GM12878 (cell line): ENCODE measurements around the gene SRRD. TPM values are rescaled to one million over a fixed set of nuclear protein-coding genes. Genes with fewer than 3 reads are reported as not detected.
A peak's percentile ranks its signal among the peaks of the same experiment; 100 is the strongest.

ENCODE experiments used
- ATAC-seq: fragments of 200-7000 bp; cut with Tn5 transposase; 3 replicates; pipeline ENCODE4 v1.9.1; 2020; ENCODE audit warnings: mild to moderate bottlenecking, moderate library complexity
- BruUV-seq: library from RNA; stranded (reverse); fragments of 400-500 nt; replicated peaks from 2 replicates; lab custom pipeline; 2021; lab: Mats Ljungman, UMichigan
- CTCF ChIA-PET: fragments of 300-600 bp; sonication (Branson Sonifier 250); formaldehyde crosslinking; extraction: SDS; loops from one replicate; lab custom pipeline; 2021; ENCODE audit warnings: inconsistent platforms; lab: Yijun Ruan, JAX
- POLR2A ChIA-PET: fragments of 350-600 bp; formaldehyde crosslinking; extraction: SDS; loops from one replicate; lab custom pipeline; 2021; ENCODE audit warnings: inconsistent platforms; lab: Charles Lee
- RAD21 ChIA-PET: fragments of 300-600 bp; sonication (Branson Sonifier 250); formaldehyde crosslinking; loops from one replicate; lab custom pipeline; 2023; ENCODE audit warnings: antibody characterized with exemption; ENCODE audit not compliant: unreplicated experiment; lab: Charles Lee
- SMC1A ChIA-PET: fragments of 300-600 bp; sonication (Branson Sonifier 250); formaldehyde crosslinking; loops from one replicate; lab custom pipeline; 2023; ENCODE audit not compliant: unreplicated experiment, uncharacterized antibody; lab: Charles Lee
- DNase-seq: peaks from one replicate; pipeline ENCODE4 v3.0.0-alpha.2; 2011; ENCODE audit warnings: low read depth, low spot score
- FAIRE-seq: peaks from 3 replicates; lab custom pipeline; 2011; peaks lifted over from hg19 to GRCh38; lab: Jason Lieb, UNC
- H2AFZ ChIP-seq: 2 replicates; pipeline ENCODE4 v1.6.0; 2011; ENCODE audit warnings: low read depth, low read length, control low read depth; ENCODE audit not compliant: control insufficient read depth
- H3K27ac ChIP-seq: 2 replicates; pipeline ENCODE4 v1.5.1; 2011; ENCODE audit warnings: control low read depth; ENCODE audit not compliant: control insufficient read depth, insufficient read depth
- H3K27me3 ChIP-seq, 2 experiments: replicated peaks in 1 of 2; 2 replicates each; pipeline versions ENCODE4 v1.6.0 to v1.6.1; 2011; ENCODE audit warnings: low read length in 1 of 2; ENCODE audit not compliant: control insufficient read depth in 2 of 2, insufficient read depth in 2 of 2
- H3K36me3 ChIP-seq, 2 experiments: 2 replicates each; pipeline ENCODE4 v1.5.1; 2011; ENCODE audit warnings: low read length in 1 of 2; ENCODE audit not compliant: control insufficient read depth in 2 of 2, insufficient read depth in 2 of 2
- H3K4me1 ChIP-seq: 2 replicates; pipeline ENCODE4 v1.6.1; 2011; ENCODE audit warnings: mild to moderate bottlenecking, low read length, moderate library complexity, mixed read lengths; ENCODE audit not compliant: control insufficient read depth, insufficient read depth
- H3K4me2 ChIP-seq: 2 replicates; pipeline ENCODE4 v1.6.0; 2011; ENCODE audit warnings: control low read depth; ENCODE audit not compliant: control insufficient read depth, insufficient read depth
- H3K4me3 ChIP-seq: fragments of 200-600 bp; sonication (generic); 2 replicates; pipeline ENCODE4 v1.5.1; 2016
- H3K79me2 ChIP-seq: 2 replicates; pipeline ENCODE4 v1.6.0; 2011; ENCODE audit warnings: low read length; ENCODE audit not compliant: control insufficient read depth, insufficient read depth
- H3K9ac ChIP-seq: 2 replicates; pipeline ENCODE4 v1.8.0; 2011; ENCODE audit warnings: low read length, control low read depth, mixed read lengths; ENCODE audit not compliant: control insufficient read depth, insufficient read depth
- H3K9me3 ChIP-seq: replicated peaks from 3 replicates; pipeline ENCODE4 v1.5.1; 2011; ENCODE audit warnings: mild to moderate bottlenecking, low read length; ENCODE audit not compliant: control insufficient read depth, insufficient read depth
- H4K20me1 ChIP-seq: 2 replicates; pipeline ENCODE4 v1.6.0; 2011; ENCODE audit not compliant: control insufficient read depth, insufficient read depth
- ASH2L ChIP-seq: fragments of 300-600, 200-600 bp; sonication (generic); IDR thresholded peaks from 2 replicates; pipeline ENCODE4 v1.6.1; 2017; ENCODE audit warnings: low read depth, mild to moderate bottlenecking, borderline replicate concordance
- CREM ChIP-seq: IDR thresholded peaks from 2 replicates; pipeline ENCODE4 v1.6.1; 2014; ENCODE audit warnings: antibody characterized with exemption, low read depth
- IRF5 ChIP-seq: fragments of 450-650 bp; IDR thresholded peaks from 2 replicates; pipeline ENCODE4 v1.6.1; 2017; ENCODE audit warnings: borderline replicate concordance
- JUND ChIP-seq: IDR thresholded peaks from 2 replicates; pipeline ENCODE4 v1.6.1; 2012; ENCODE audit warnings: low read depth, mild to moderate bottlenecking, low read length, improper control_type of control experiment, moderate library complexity
- MEF2B ChIP-seq: fragments of 450-650 bp; IDR thresholded peaks from 2 replicates; pipeline ENCODE4 v1.6.1; 2018; ENCODE audit warnings: mild to moderate bottlenecking, moderate library complexity; ENCODE audit not compliant: partially characterized antibody, poor library complexity, severe bottlenecking
- PAX5 ChIP-seq: IDR thresholded peaks from 2 replicates; pipeline ENCODE4 v1.6.1; 2011; ENCODE audit warnings: low read depth, low read length, borderline replicate concordance
- POLR2A ChIP-seq: IDR thresholded peaks from 2 replicates; pipeline ENCODE4 v1.6.1; 2011; ENCODE audit warnings: low read depth, mild to moderate bottlenecking, low read length
- RAD51 ChIP-seq: fragments of 450-650 bp; IDR thresholded peaks from 2 replicates; pipeline ENCODE4 v1.6.1; 2016; ENCODE audit warnings: moderate library complexity, mild to moderate bottlenecking, inconsistent platforms
- ZBTB11 ChIP-seq: fragments of 450-650 bp; formaldehyde crosslinking; IDR thresholded peaks from 2 replicates; pipeline ENCODE4 v1.5.0; 2022; ENCODE audit warnings: mild to moderate bottlenecking, missing genetic modification characterization
- WGBS: methylation state at CpG from one replicate; pipeline ENCODE4 v1.1.6; 2016; ENCODE audit warnings: low lambda C conversion rate; ENCODE audit not compliant: insufficient replicate concordance, insufficient coverage; ENCODE audit errors: missing lambda C conversion rate; 5-methylcytosine and 5-hydroxymethylcytosine counted together
- in situ Hi-C: fragments of 300-500 bp; cut with MboI; formaldehyde crosslinking; loops from 9 replicates; pipeline ENCODE4 v1.14.3; 2018; ENCODE audit warnings: mixed read lengths
- intact Hi-C: fragments of 100-400 bp; cut with micrococcal nuclease; formaldehyde crosslinking; loops from one replicate; pipeline ENCODE4 v1.14.2; 2022; ENCODE audit not compliant: unreplicated experiment
- polyA plus RNA-seq, 11 experiments: library from polyadenylated mRNA; depleted of rRNA in 4 of 11; unstranded in 6 of 11; stranded (reverse) in 5 of 11; fragments of >200 nt; fragmentation: Nextera tagmentation in 4 of 11; fragmentation: Illumina TruSeq in 1 of 11; extraction: Ambion mirVana in 4 of 11; extraction: Trizol in 1 of 11; gene quantifications; 1 replicate in 1 of 11; 2 replicates in 10 of 11; pipeline versions ENCODE4 v1.2.1 to v1.2.3, GENCODE V29; 2011 to 2016; ENCODE audit warnings: inconsistent platforms in 2 of 11, missing spikeins in 2 of 11, low read depth in 1 of 11
- total RNA-seq, 4 experiments: library from RNA; depleted of rRNA in 3 of 4; stranded (reverse); fragments of >200 nt in 3 of 4; fragmentation: Illumina TruSeq in 1 of 4; extraction: Trizol in 1 of 4; gene quantifications; 2 replicates each; pipeline versions ENCODE4 v1.2.1 to v1.2.3, GENCODE V29; 2013 to 2021

Gene SRRD
- total and polyA plus RNA-seq, 10 of the 15 experiments (the other 5 are each of a cell fraction or from before 2014, with no cell fraction given): 4.1 to 50.6 (median 27.5) TPM

DNA sequence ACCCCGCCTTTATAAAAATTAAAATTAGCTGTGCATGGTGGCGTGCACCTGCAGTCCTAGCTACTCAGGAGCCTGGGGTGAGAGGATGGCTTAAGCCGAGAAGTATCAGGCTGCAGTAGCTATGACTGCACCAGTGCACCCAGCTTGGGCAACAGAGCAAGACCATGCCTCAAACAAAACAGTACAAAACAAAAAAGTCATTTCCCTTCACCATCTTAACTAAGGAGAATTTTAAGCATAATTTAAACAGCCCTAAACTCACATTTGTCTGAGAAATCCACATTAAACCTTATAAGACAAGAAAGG, 51.9 kb downstream of the SRRD start:
- peaks cover 2 to 7% of the 10 kb centered on the region in 2 experiments; a peak in 3 of 4 replicates for H3K36me3 ChIP-seq
- H3K4me2 ChIP-seq: no peak overlapping the region
- ChIA-PET POLR2A (no interaction called here), CTCF (interaction anchor here (1.0 to 6.1 kb wide), 2 partner anchors 32 to 56 kb away, joined by 4 to 44 read pairs; no protein-coding TSS in a partner anchor), RAD21 (interaction anchor here (0.9 to 1.5 kb wide), 3 partner anchors 29 to 75 kb away, joined by 4 to 5 read pairs (median 5); no protein-coding TSS in a partner anchor), SMC1A (interaction anchor here (0.9 to 2.0 kb wide), 4 partner anchors 8 to 137 kb away, joined by 3 to 7 read pairs (median 4); no protein-coding TSS in a partner anchor)
- H3K4me1 ChIP-seq: peaks cover 25% of the 10 kb centered on the region
- no peaks in the 10 kb centered on the region for H3K9me3 ChIP-seq
- no peak overlapping the region for H3K9ac ChIP-seq
- H3K27me3 ChIP-seq: no peaks in the 10 kb centered on the region
- TF ChIP-seq JUND (no peak), CREM (no peak), ZBTB11 (CRISPR knock-in tag) (no peak), MEF2B (no peak), IRF5 (no peak), POLR2A (no peak), PAX5 (peak; percentile 50; the same call in 1 of the 2 replicates), RAD51 (no peak), ASH2L (no peak)
- ATAC-seq (peak; percentile 51; the same call in 2 of the 3 replicates), FAIRE-seq (no peak), DNase-seq (no peak)
- in situ Hi-C loops: no loop called here
- H3K4me3 ChIP-seq: no peak overlapping the region
- intact Hi-C loops: no loop called here
- WGBS: 26% methylated on average over 3 of the region's 3 CpGs
- H2AFZ ChIP-seq: no peak overlapping the region; the same call in 1 of the 2 replicates
- BruUV-seq: TSS peak; percentile 45
- peak overlapping the region; percentile 63 for H3K27ac ChIP-seq
- H4K20me1 ChIP-seq: no peaks in the 10 kb centered on the region
- no peaks in the 10 kb centered on the region for H3K79me2 ChIP-seq
